OCI-LY1 (cell line): Measurements from ENCODE around the gene PIR.

ENCODE experiments used
- EZH2 ChIP-seq: fragments of 200-600 bp; sonication (generic), shearing (Covaris generic); IDR thresholded peaks from 2 replicates; pipeline ENCODE4 v1.8.0; 2017; ENCODE audit warnings: borderline replicate concordance, mixed run types, mild to moderate bottlenecking, antibody characterized with exemption, low read length, moderate library complexity, mixed read lengths
- TF ChIP-seq, protein P1 (sequence below): fragments of 200-600 bp; sonication (generic), shearing (Covaris generic); IDR thresholded peaks from 2 replicates; pipeline ENCODE4 v1.5.1; 2017; ENCODE audit warnings: mild to moderate bottlenecking, antibody characterized with exemption, low read length, moderate library complexity, mixed read lengths

- no peak for TF ChIP-seq EZH2
- TF ChIP-seq, protein P1, sequence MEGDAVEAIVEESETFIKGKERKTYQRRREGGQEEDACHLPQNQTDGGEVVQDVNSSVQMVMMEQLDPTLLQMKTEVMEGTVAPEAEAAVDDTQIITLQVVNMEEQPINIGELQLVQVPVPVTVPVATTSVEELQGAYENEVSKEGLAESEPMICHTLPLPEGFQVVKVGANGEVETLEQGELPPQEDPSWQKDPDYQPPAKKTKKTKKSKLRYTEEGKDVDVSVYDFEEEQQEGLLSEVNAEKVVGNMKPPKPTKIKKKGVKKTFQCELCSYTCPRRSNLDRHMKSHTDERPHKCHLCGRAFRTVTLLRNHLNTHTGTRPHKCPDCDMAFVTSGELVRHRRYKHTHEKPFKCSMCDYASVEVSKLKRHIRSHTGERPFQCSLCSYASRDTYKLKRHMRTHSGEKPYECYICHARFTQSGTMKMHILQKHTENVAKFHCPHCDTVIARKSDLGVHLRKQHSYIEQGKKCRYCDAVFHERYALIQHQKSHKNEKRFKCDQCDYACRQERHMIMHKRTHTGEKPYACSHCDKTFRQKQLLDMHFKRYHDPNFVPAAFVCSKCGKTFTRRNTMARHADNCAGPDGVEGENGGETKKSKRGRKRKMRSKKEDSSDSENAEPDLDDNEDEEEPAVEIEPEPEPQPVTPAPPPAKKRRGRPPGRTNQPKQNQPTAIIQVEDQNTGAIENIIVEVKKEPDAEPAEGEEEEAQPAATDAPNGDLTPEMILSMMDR: no peak
Measured at GRCh38 chrX:15384304-15384703, 108.8 kb downstream of the PIR start, which contains the start of gene VEGFD.
